NCI-H510A (cell line): ENCODE data around the gene FXN.
A peak's percentile ranks its signal among the peaks of the same experiment; 100 is the strongest.
"Not testable (repeated sequence)": the region's sequence is repeated elsewhere in the genome, so short reads cannot be mapped to it uniquely, and the experiment has no call there.

Experiments used
- DNase-seq: peaks from one replicate; lab custom pipeline; 2025; lab: John Stamatoyannopoulos, UW

FXN gene

GRCh38 chr9:69035438-69036308, at the start of gene FXN:
Gene FXN (plus strand): TSS chr9:69035752. CDS start chr9:69035783, 31 bp downstream.
- DNase-seq, result peak; percentile 53

GRCh38 chr9:68986949-68987348, 48.6 kb upstream of the FXN start:
- not testable (repeated sequence) for DNase-seq

- no peak for DNase-seq
These were observed 44.1 kb upstream of the FXN start for GRCh38 chr9:68991457-68991856.

GRCh38 chr9:68995776-68996175, 39.8 kb upstream of the FXN start:
- DNase-seq, result no peak

- no peak for DNase-seq
These were observed 39.1 kb upstream of the FXN start for GRCh38 chr9:68996462-68996861.

- DNase-seq, result no peak
These were observed 37.9 kb upstream of the FXN start for GRCh38 chr9:68997666-68998065.

GRCh38 chr9:68998385-68998784, 37.2 kb upstream of the FXN start:
- DNase-seq, result no peak

- DNase-seq, result no peak
These were observed 36.7 kb upstream of the FXN start for GRCh38 chr9:68998812-68999211.

GRCh38 chr9:68999393-69000105, 36.0 kb upstream of the FXN start:
- peak; percentile 3 for DNase-seq

- no peak for DNase-seq
These were observed 33.6 kb upstream of the FXN start for GRCh38 chr9:69001921-69002320.

GRCh38 chr9:69003051-69003450, 32.5 kb upstream of the FXN start:
- DNase-seq, result no peak

GRCh38 chr9:69004836-69005235, 30.7 kb upstream of the FXN start:
- DNase-seq, result no peak

GRCh38 chr9:69009708-69010107, 25.8 kb upstream of the FXN start:
- DNase-seq, result no peak

- DNase-seq, result no peak
These were observed 22.7 kb upstream of the FXN start for GRCh38 chr9:69012696-69013381.

- no peak for DNase-seq
These were observed 22.2 kb upstream of the FXN start for GRCh38 chr9:69013382-69013727.

- no peak for DNase-seq
These were observed 21.5 kb upstream of the FXN start, which contains the start of gene PRKACG for GRCh38 chr9:69014013-69014412. Gene PRKACG (minus strand): TSS chr9:69014113. CDS start chr9:69014092, 21 bp downstream.

GRCh38 chr9:69016191-69017096, 19.1 kb upstream of the FXN start:
- DNase-seq, result no peak

GRCh38 chr9:69018737-69019136, 16.8 kb upstream of the FXN start:
- no peak for DNase-seq

GRCh38 chr9:69019808-69020207, 15.7 kb upstream of the FXN start:
- DNase-seq, result no peak

- DNase-seq, result no peak
These were observed 15.0 kb upstream of the FXN start for GRCh38 chr9:69020301-69021145.

GRCh38 chr9:69023650-69024049, 11.9 kb upstream of the FXN start:
- no peak for DNase-seq
